RWPE2 (cell line): ENCODE measurements around the gene TOM1L2.

ENCODE experiments used
- ATAC-seq: fragments of 200-7000 bp; cut with Tn5 transposase; 3 replicates; pipeline ENCODE4 v1.9.1; 2021; ENCODE audit warnings: low read depth
- DNase-seq: peaks from one replicate; pipeline ENCODE4 v3.0.0-alpha.2; 2020; ENCODE audit warnings: low spot score
- H3K27ac ChIP-seq: fragments of 450-650 bp; 2 replicates; pipeline ENCODE4 v1.5.1; 2017; ENCODE audit warnings: mild to moderate bottlenecking; ENCODE audit not compliant: poor library complexity, severe bottlenecking
- H3K27me3 ChIP-seq: fragments of 250-450 bp; sonication (Bioruptor Pico); 2 replicates; pipeline ENCODE4 v1.5.1; 2021; ENCODE audit warnings: mild to moderate bottlenecking, moderate library complexity; ENCODE audit not compliant: insufficient read depth, poor library complexity, severe bottlenecking
- H3K36me3 ChIP-seq: fragments of 250-450 bp; sonication (Bioruptor Pico); 2 replicates; pipeline ENCODE4 v1.5.1; 2020; ENCODE audit warnings: low read depth, mild to moderate bottlenecking, moderate library complexity
- H3K4me1 ChIP-seq: fragments of 250-450 bp; sonication (Bioruptor Pico); 2 replicates; pipeline ENCODE4 v1.5.1; 2021; ENCODE audit warnings: mild to moderate bottlenecking, moderate library complexity; ENCODE audit not compliant: insufficient read depth, poor library complexity, severe bottlenecking
- H3K4me3 ChIP-seq: fragments of 250-450 bp; sonication (Bioruptor Pico); 2 replicates; pipeline ENCODE4 v1.5.1; 2021; ENCODE audit warnings: mild to moderate bottlenecking, moderate library complexity; ENCODE audit not compliant: severe bottlenecking
- H3K9me3 ChIP-seq: fragments of 250-450 bp; sonication (Bioruptor Pico); 2 replicates; pipeline ENCODE4 v1.5.1; 2021; ENCODE audit warnings: mild to moderate bottlenecking, moderate library complexity; ENCODE audit not compliant: severe bottlenecking
- CTCF ChIP-seq: fragments of 450-650 bp; IDR thresholded peaks from one replicate; pipeline ENCODE4 v1.5.1; 2017; ENCODE audit warnings: mild to moderate bottlenecking, moderate library complexity; ENCODE audit not compliant: poor library complexity, severe bottlenecking

TOM1L2 gene

GRCh38 chr17:17823433-17824118 is 148.6 kb downstream of the TOM1L2 start:
- Histone ChIP-seq H3K4me1 (peaks cover 62% of the 10 kb centered on the region), H3K27ac (peak overlapping the region; percentile 94), H3K4me3 (peak overlapping the region; percentile 38), H3K27me3 (no peaks in the 10 kb centered on the region), H3K36me3 (peaks cover 57% of the 10 kb centered on the region), H3K9me3 (no peaks in the 10 kb centered on the region)
- TF ChIP-seq CTCF = no peak
- DNase-seq (peak; percentile 89), ATAC-seq (peak; percentile 70)

GRCh38 chr17:17822616-17823015 is 149.6 kb downstream of the TOM1L2 start:
- peaks cover 62% of the 10 kb centered on the region for H3K4me1 ChIP-seq
- H3K4me3 ChIP-seq = peak overlapping the region; percentile 38

GRCh38 chr17:17822189-17822588 is 150.0 kb downstream of the TOM1L2 start:
- H3K27me3 ChIP-seq = no peaks in the 10 kb centered on the region
- DNase-seq (no peak), ATAC-seq (no peak)
- H3K9me3 ChIP-seq = no peaks in the 10 kb centered on the region
- peak overlapping the region; percentile 38 for H3K4me3 ChIP-seq
- no peak for TF ChIP-seq CTCF
- peaks cover 62% of the 10 kb centered on the region for H3K4me1 ChIP-seq
- peak overlapping the region; percentile 94 for H3K27ac ChIP-seq
- peaks cover 65% of the 10 kb centered on the region for H3K36me3 ChIP-seq

More at GRCh38 chr17:17822616-17823015, 149.6 kb downstream of the TOM1L2 start:
- no peak for ATAC-seq
- no peaks in the 10 kb centered on the region for H3K9me3 ChIP-seq
- no peak for DNase-seq
- peaks cover 65% of the 10 kb centered on the region for H3K36me3 ChIP-seq
- no peak for TF ChIP-seq CTCF
- peak overlapping the region; percentile 94 for H3K27ac ChIP-seq
- H3K27me3 ChIP-seq = no peaks in the 10 kb centered on the region

GRCh38 chr17:17820463-17821158 is 151.6 kb downstream of the TOM1L2 start:
- Histone ChIP-seq H3K4me1 (peaks cover 49% of the 10 kb centered on the region), H3K36me3 (peaks cover 72% of the 10 kb centered on the region), H3K27ac (peak overlapping the region; percentile 94), H3K4me3 (peak overlapping the region; percentile 38), H3K27me3 (no peaks in the 10 kb centered on the region), H3K9me3 (no peaks in the 10 kb centered on the region)
- no peak for TF ChIP-seq CTCF
- no peak for DNase-seq
- no peak for ATAC-seq
